Ramos (cell line): Measurements from ENCODE around the gene FAM72B.
"Not testable (repeated sequence)": the region's sequence is repeated elsewhere in the genome, so short reads cannot be mapped to it uniquely, and the experiment has no call there.

Source experiments
- in situ Hi-C: fragments of 300-500 bp; cut with MboI; formaldehyde crosslinking; loops from one replicate; pipeline ENCODE4 v1.14.3; 2022; ENCODE audit warnings: low sequenced_read_pairs; ENCODE audit not compliant: unreplicated experiment

Gene FAM72B

DNA sequence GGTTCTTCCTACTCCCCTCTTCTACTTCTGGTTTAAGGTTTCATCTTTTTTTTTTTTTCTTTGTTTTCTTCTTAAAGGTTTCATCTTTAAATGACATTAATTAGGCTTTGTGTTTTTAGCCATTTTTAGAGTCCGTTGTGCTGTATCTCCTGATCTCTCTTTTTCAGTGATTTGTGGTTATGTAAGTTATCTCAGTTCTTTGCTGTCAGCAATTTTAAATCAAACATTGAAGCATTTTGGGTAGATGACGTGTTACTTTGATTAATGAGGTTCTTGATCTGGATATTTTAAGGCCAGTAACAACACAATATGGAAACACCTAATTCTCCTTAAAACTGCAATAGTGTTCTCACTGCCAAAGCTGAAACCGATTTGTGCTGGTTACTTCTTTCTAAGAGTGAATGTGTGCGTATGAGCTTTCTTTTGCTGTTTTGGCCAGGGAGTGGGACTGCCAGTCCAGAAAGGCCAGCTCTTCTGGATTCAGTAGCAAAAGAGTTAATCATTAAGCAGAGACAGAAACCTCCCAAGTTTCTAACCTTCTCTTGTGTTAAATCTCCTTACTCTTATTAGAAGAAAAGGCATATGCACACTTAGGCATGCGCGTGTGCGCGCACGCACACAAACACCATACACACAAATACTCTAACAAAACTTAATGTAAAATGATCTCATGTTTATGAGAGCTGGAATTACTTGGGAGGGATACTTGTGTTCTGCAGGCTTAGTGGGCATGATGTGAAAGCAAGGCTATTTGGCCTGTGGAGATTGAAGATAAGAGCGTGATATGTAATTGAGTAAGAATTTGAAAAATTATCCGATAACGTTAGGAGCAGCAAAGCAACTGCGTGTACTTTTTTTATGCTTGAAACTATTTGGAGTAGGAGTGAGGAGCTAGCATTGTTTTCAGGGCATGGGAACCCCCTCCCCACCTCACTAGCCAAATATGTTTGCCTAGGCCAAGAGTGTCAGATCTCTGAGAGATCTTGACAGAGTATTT, 17.1 kb upstream of the FAM72B start:
- in situ Hi-C loops: not testable (repeated sequence)

- in situ Hi-C loops: not testable (repeated sequence)
These were observed 16.1 kb upstream of the FAM72B start for GRCh38 chr1:121200232-121200631.

DNA sequence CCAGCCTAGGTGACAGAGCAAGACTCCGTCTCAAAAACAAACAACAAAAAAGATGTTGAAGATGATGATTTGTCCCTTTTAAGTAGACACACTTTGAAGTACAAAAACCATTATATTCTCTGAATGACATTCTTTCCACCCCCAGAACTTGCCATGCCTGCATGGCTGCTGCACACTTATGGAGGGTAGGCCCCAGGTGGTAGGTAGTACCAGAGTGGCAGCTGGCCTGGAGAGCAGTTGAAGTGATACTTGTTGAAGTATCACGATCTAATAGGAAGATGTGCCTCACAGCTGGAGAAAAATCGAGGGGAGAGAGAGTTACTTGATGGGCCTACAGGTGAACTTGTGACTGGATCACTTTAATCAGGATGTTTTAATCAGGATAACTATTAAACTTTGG, 15.6 kb upstream of the FAM72B start:
- in situ Hi-C loops: not testable (repeated sequence)

DNA sequence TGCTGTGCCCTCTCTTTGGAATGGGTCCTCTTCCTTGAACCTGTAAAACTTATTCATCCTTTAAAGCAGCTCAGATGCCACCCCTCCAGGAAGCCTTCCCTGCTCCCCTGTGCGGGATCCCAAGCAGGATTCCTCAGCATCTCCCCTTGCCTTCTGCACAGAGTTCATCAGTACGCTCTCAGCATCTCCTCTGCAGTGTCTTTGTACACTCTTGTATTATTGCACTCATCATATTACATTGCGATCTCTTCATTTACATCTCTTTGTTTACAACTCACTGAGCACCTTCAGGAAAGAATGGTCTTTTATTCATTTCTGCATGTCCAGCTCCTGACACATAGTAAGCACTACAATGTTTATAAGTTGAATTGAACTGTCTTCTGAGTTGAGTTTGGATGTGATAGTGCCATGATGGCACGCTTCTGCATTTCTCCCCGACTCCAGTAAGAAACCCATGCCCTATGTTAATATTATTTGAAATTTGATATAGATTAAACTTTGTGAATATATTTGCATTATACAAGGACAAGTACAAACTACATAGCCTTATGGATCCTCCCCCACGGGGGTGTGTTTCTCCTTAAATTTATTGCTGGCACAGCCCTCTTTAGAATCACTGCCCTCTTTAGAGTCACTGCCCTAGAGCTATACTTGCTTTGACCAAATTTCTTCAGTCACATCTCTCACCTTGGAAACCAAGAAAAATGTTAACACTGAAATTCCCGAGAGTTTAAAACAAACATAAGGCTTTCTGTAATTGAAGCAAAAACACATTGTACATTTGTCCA, 13.1 kb upstream of the FAM72B start:
- in situ Hi-C loops: not testable (repeated sequence)

- in situ Hi-C loops: not testable (repeated sequence)
These were observed 8.4 kb upstream of the FAM72B start for GRCh38 chr1:121192512-121192911.

- in situ Hi-C loops: not testable (repeated sequence)
These were observed 3.8 kb upstream of the FAM72B start for GRCh38 chr1:121187914-121188313.

DNA sequence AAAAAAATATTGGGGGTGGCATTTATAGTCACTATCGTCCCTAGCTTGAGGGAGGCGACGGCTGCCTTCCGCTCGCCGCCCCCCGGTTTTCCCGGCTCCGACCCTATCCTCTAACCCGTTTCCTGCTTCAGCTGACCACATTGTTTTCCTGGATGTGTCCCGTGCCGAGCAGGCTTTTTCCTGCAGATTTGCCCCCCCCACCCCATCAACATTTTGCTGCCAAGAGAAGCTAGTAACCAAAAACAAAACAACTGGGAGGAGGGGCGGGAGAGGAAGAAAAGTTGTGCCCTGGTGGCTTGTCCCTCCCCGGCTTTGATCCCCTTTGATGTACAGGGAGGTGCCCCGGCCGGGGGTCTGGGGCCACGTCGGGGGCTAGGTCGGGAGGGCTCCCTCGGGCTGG, 2.1 kb upstream of the FAM72B start:
- in situ Hi-C loops: not testable (repeated sequence)

GRCh38 chr1:121185140-121185708, 1.1 kb upstream of the FAM72B start:
- in situ Hi-C loops: not testable (repeated sequence)

DNA sequence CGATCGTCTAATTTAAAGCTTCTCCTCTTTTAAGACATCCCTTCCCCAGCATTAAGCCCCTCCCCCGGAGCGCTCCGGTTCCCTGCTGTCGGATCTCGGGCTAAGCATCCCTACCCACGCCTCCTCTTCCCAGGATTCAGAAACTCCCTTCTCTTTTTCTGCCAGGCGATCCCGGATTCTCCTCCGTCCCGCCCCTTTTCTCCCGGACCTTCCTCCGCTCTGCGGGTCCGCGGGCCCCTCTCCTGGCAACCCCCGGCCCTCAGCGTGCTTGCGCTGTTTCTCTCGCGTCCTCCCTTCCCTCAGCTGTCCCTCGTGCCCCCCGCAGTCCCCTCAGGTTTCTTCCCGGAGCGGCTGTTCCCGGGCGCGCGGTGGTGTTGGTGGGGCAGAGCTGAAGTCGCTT, 273 bp downstream of the FAM72B start:
- in situ Hi-C loops: not testable (repeated sequence)

GRCh38 chr1:121178197-121178596, 5.9 kb downstream of the FAM72B start:
- in situ Hi-C loops: not testable (repeated sequence)

- in situ Hi-C loops: not testable (repeated sequence)
These were observed 7.5 kb downstream of the FAM72B start for GRCh38 chr1:121176649-121177048.

DNA sequence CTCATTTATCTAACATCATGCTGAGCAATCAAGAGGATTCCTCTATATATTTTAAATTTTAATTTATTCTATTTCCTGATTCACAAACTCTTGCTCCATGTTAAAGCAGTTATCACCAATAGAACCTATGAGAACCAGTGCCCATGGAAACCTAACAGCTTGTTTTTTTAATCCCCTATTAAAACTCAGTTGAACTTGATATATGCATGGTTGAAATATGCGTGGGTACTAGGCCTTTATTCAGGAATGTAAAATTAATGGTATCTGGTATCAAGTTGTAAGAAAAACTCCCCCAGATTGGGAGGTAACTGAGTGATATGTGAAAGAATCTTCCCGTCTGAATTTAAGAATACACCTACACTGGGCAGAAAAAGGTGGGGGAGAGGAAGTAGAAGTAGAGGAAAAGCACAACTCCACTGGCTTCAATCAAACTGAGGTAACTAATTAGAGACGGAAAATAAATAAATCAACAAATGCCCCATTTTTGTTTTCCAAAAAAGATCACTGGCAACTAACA, 15.9 kb downstream of the FAM72B start:
- in situ Hi-C loops: not testable (repeated sequence)

- in situ Hi-C loops: not testable (repeated sequence)
These were observed 16.9 kb downstream of the FAM72B start for GRCh38 chr1:121167225-121167738.

DNA sequence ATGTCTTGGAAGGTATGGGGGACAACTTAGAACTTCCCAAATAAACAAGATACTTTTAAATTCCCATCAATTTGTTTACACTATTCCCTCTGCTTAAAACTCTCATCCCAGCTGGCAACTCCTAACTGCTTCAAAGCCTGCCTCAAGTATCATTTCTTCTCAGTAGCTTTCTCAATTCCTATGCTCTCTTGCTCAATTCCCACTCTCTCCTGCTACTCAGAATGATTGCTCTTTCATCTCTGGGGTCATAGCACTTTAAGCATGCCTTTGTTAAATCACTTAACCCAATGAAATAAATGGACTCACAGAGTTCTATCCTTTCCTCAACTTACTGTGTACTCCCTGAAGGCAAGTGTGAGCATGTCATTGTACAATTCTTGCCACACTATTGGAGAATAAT, 18.8 kb downstream of the FAM72B start:
- in situ Hi-C loops: not testable (repeated sequence)

GRCh38 chr1:121163850-121164757, 20.0 kb downstream of the FAM72B start:
- in situ Hi-C loops: not testable (repeated sequence)

GRCh38 chr1:121161199-121161901, 22.8 kb downstream of the FAM72B start:
- in situ Hi-C loops: not testable (repeated sequence)

DNA sequence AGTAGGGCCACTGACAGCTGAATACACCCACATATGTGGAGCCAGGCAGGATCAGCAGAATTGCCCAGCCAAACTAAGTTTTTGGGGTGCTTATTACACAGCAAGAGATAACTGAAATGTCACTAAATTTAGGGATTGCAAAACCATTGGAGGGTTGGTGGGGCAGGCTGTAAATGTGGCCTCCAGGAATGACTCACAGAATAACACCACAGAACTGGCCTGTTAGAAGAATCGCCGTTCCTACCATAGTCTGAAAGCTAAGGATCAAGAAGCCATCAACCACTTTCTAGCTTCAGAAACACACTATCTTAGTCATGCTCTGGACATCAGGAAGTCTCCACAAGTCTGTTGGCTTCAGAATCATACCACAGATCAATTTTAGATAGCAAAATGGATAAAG, 24.0 kb downstream of the FAM72B start:
- in situ Hi-C loops: not testable (repeated sequence)

- in situ Hi-C loops: not testable (repeated sequence)
These were observed 26.5 kb downstream of the FAM72B start for GRCh38 chr1:121157609-121158008.
